HG02763 (cell line): ENCODE measurements around the gene LILRB5.
"Not testable (repeated sequence)": the region's sequence is repeated elsewhere in the genome, so short reads cannot be mapped to it uniquely, and the experiment has no call there.

Source experiments
- ATAC-seq: cut with Tn5 transposase; IDR thresholded peaks from one replicate; pipeline ENCODE4 v1.9.1; 2021; ENCODE audit warnings: mild to moderate bottlenecking, moderate library complexity; ENCODE audit not compliant: unreplicated experiment

Gene LILRB5

DNA sequence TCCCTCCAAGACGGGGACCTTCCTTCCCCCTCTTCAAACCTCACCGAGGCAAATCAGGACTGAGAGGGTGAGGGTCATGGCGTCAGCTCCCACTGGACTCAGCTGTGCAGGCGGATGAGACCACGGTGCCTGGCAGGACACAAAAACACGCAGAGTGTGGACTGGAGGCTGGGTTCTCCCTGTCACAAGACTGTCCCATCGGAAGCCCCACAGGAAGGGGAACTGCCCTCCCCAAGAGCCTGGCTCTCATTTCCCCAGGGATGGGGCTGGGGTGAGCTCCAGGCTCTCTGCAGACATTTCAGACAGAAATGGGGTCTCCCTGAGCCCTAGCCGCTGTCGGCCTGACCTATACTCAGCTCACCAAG, at the start of gene LILRB5:
Gene LILRB5, minus strand, starts transcription at position 158 of the 365 bp plus-strand sequence. Its CDS starts 80 bp downstream, at position 78.
- no peak for ATAC-seq

- ATAC-seq: no peak
Measured at GRCh38 chr19:54305141-54305540, 48.1 kb upstream of the LILRB5 start.

DNA sequence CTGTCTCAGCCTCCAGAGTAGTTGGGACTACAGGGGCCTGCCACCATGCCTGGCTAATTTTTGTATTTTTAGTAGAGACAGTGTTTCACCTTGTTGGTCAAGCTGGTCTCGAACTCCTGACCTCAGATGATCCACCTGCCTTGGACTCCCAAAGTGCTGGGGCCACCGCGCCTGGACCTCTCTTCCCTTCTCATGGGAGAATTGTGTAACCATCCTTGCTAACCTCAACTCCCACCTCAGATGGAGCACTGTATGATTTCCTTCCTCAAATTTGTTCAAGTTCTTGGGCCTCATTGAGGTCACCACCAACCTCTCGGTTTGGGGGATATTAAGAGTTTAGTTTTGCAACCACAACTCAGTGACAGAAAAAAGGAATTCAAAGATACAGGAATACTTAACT, 45.2 kb upstream of the LILRB5 start:
- no peak for ATAC-seq

- no peak for ATAC-seq
Measured at GRCh38 chr19:54299515-54299914, 42.4 kb upstream of the LILRB5 start.

DNA sequence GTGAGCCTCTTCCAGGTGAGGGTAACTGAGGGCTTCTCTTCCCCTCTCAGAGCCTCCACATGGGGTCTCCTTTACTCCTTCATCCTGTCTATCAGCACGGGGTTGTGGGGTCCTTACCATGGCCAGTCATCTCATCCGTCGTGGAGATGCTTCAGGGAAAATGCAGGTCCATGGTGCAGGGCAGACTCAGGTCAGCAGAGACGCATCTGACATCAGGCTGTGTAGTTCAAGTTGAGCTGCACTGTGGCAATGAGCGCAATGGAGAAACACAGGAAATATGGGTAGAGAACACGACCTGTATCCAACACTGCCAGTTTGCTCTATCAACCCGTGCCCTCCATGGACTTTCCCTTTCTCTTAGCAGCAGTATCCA, 42.0 kb upstream of the LILRB5 start:
- no peak for ATAC-seq

DNA sequence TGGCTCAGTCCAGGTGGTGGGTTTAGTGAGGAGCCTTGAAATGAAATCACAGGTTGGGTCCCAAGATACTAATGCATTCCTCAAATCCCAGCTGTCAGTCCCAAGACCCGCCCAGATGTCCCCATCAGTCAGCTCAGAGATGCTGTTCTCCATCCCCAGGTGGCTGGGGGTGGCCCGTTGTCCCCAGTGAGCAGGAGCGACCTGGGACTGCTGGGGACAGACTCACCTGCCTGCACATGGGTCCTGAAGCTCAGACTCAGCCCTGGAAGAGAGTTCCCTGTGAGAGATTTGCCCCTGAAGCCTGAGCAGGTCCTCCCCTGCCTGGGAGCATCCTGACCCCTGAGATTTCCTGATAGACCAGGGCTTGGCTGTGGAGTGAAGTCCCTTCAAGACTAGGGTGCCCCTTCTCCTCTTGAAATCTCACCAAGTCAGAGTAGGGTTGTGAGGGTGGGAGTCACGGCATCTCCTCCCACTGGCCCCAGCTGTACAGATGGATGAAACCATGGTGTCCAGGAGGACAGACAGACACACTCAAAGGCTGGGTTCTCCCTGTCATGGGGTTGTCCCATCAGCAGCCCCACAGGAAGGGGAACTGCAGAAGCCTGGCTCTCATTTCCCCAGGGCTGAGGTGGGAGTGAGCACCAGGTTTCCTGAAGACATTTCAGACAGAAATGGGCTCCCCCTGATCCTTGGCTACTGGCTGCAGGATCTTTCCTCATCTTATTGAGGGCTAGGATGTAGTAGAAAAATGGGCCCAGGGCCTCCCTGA, 41.5 kb upstream of the LILRB5 start:
- no peak for ATAC-seq

GRCh38 chr19:54297759-54298305, 40.8 kb upstream of the LILRB5 start:
- no peak for ATAC-seq

GRCh38 chr19:54294539-54294938, 37.5 kb upstream of the LILRB5 start:
- ATAC-seq: no peak

GRCh38 chr19:54289160-54289559, 32.1 kb upstream of the LILRB5 start:
- ATAC-seq: not testable (repeated sequence)

GRCh38 chr19:54287456-54287855, 30.4 kb upstream of the LILRB5 start:
- no peak for ATAC-seq

GRCh38 chr19:54286283-54286682, 29.2 kb upstream of the LILRB5 start:
- not testable (repeated sequence) for ATAC-seq

- ATAC-seq: not testable (repeated sequence)
Measured at GRCh38 chr19:54285427-54286056, 28.5 kb upstream of the LILRB5 start.

DNA sequence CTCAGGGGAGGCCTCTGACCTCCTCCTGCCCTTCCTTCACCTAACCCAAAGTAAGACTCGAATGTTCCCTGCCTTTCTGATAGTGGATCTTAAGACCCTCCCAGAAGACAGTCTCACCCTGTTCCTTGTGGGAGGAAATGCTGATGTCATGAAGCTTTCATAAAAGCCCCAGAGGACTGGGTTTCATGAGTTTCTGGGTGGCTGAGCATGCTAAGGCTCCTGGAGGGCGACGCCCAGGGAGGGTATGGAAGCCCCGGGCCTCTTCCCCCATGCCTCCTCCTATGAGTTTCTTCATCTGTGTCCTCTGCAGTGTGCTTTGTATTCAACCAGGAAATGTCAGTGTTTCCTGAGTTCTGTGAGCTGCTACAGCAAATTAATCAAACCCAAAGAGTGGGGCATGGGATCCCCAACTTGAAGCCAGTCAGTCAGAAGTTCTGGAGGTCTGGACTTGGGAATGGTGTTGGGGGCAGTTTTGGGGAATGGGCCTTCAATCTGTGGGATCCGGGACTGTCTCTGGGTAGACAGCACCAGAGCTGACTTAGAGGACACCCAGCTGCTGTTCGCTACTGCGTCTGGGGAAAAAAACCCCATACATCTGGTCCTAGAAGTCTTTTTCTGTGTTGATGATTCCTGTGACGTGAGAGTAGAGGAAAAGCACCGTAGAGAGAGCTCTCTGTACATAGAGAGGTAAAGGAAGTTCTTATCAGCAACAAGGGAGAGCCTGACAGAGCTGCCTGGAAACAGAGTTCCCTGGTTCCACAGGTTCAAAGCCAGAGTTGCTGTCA, 25.8 kb upstream of the LILRB5 start:
- no peak for ATAC-seq

- not testable (repeated sequence) for ATAC-seq
Measured at GRCh38 chr19:54281729-54282075, 24.6 kb upstream of the LILRB5 start.

- ATAC-seq: no peak
Measured at GRCh38 chr19:54281007-54281728, 24.1 kb upstream of the LILRB5 start, which contains the start of gene LILRB2. LILRB2 (minus strand) TSS chr19:54281110; CDS start chr19:54280496, 614 bp downstream.

GRCh38 chr19:54280441-54280840, 23.4 kb upstream of the LILRB5 start:
- not testable (repeated sequence) for ATAC-seq

GRCh38 chr19:54280025-54280424, 23.0 kb upstream of the LILRB5 start:
- not testable (repeated sequence) for ATAC-seq

- ATAC-seq: no peak
Measured at GRCh38 chr19:54279406-54279962, 22.4 kb upstream of the LILRB5 start.

- ATAC-seq: not testable (repeated sequence)
Measured at GRCh38 chr19:54278571-54279195, 21.6 kb upstream of the LILRB5 start.

DNA sequence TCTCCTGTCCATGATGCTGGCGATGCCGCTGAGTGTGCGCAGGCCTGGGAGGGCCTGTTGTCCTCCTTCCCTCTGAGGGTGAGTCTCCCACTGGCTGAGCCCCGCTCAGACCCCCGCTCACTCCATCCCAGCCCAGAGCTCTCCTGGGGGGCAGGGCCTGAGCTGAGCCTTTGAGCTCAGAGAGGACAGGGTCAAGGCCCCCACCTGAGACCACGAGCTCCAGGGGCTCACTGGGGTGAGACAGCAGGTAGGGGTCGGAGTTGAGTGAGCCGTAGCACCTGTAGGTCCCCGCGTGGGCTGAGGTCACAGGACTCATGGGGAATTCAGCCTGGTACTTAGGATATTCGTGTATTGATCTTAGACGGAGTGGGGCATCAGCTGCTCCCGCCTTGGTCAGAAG, 21.0 kb upstream of the LILRB5 start:
- ATAC-seq: not testable (repeated sequence)
